ENCODE results near the gene GUCY2C. TPM values are rescaled to one million over a fixed set of nuclear protein-coding genes. Genes with fewer than 3 reads are reported as not detected.

Gene GUCY2C
- total RNA-seq, 1 experiment from 2014 or later: 1.9 TPM

DNA sequence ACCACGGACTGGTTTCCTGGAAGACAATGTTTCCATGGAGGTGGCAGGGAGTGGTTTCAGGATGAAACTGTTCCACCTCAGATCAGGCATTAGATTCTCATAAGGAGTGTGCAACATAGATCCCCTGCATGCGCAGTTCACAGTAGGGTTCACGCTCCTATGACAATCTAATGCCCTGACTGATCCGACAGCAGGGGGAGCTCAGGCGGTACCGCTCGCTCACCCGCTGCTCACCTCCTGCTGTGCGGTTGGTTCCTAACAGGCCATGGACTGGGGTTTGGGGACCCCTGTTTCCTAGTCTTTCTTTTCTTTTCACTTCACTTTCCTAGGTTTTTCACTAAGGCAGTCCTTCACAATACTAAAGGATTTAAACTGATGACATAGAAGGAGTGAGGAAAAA, 39.6 kb downstream of the GUCY2C start:
- H3K4me1 Mint-ChIP-seq: peaks cover 0 to 4% of the 10 kb centered on the region in 2 experiments; a peak in 2 of 4 replicates
- Histone ChIP-seq H3K56ac (ENCODE audit: insufficient read length, low read depth, low read length) (no peak overlapping the region), H4K91ac (ENCODE audit: insufficient read length, low read depth, low read length) (no peak overlapping the region), H3T11ph (ENCODE audit: low read length) (no peak overlapping the region), H3K23me2 (ENCODE audit: insufficient read length, low read depth, low read length, poor library complexity, severe bottlenecking) (no peaks in the 10 kb centered on the region), H2BK5ac (ENCODE audit: insufficient read length, low read length) (no peak overlapping the region), H3K27ac (ENCODE audit: insufficient read length, low read depth, low read length) (no peak overlapping the region), H3K79me1 (ENCODE audit: insufficient read depth, low read depth, low read length, poor library complexity, severe bottlenecking) (no peaks in the 10 kb centered on the region), H2AK5ac (ENCODE audit: insufficient read length, low read length) (no peak overlapping the region), H3K27me3 (ENCODE audit: insufficient read depth, low read length) (no peaks in the 10 kb centered on the region), H3K23ac (ENCODE audit: insufficient read length, low read depth, low read length) (no peak overlapping the region), H2BK12ac (ENCODE audit: insufficient read length, low read depth, low read length) (no peak overlapping the region), H2BK120ac (ENCODE audit: low read depth, low read length, poor library complexity, severe bottlenecking) (no peak overlapping the region), H2AFZ (ENCODE audit: low read length) (no peak overlapping the region), H2BK20ac (ENCODE audit: low read depth, low read length, poor library complexity, severe bottlenecking) (no peak overlapping the region), H3K14ac (ENCODE audit: insufficient read depth, low read length) (no peak overlapping the region), H3K9me3 (ENCODE audit: control insufficient read depth, low read depth, low read length) (no peaks in the 10 kb centered on the region), H3K4me2 (ENCODE audit: insufficient read depth, insufficient read length, low read length) (no peak overlapping the region), H3K4me1 (ENCODE audit: insufficient read depth, low read length) (no peaks in the 10 kb centered on the region; the same call in 1 of the 2 replicates), H3K18ac (ENCODE audit: insufficient read length, low read depth, low read length) (no peak overlapping the region), H4K5ac (ENCODE audit: insufficient read length, low read depth, low read length) (no peak overlapping the region), H3K9ac (ENCODE audit: extremely low read depth, insufficient read length, low read length) (no peak overlapping the region), H4K20me1 (ENCODE audit: control insufficient read depth, insufficient read depth, insufficient read length) (no peaks in the 10 kb centered on the region), H4K8ac (replicated peaks; ENCODE audit: insufficient read length, low read depth, low read length) (no peak overlapping the region), H3K79me2 (ENCODE audit: insufficient read depth, low read length) (no peaks in the 10 kb centered on the region), H2BK15ac (ENCODE audit: low read depth, low read length) (no peak overlapping the region), H3K4ac (ENCODE audit: low read depth, low read length) (no peak overlapping the region)
- no peaks in the 10 kb centered on the region for H3K9me3 Mint-ChIP-seq
- DNase-seq: peak; percentile 56
- peak; percentile 60; the same call in 2 of the 3 replicates for TF ChIP-seq CTCF (conservative IDR thresholded peaks at IDR 0.05)
- no CpG with 5 or more reads among the region's 9 CpGs for WGBS (ENCODE audit: extremely low coverage, insufficient read length, low lambda C conversion rate)
- H3K4me3 Mint-ChIP-seq: no peak overlapping the region
- H3K27me3 Mint-ChIP-seq (ENCODE audit: low read depth): no peaks in the 10 kb centered on the region
- no peak overlapping the region for H3K27ac Mint-ChIP-seq
- H3K36me3 Mint-ChIP-seq (ENCODE audit: insufficient read depth in 1 of 3, low read depth in 3 of 3): no peaks in the 10 kb centered on the region

All from H9 (cell line).